Measurements from ENCODE around the gene INF2. TPM values are rescaled to one million over a fixed set of nuclear protein-coding genes. Genes with fewer than 3 reads are reported as not detected.

Gene INF2
- total RNA-seq, 1 donor = 49.2 TPM

GRCh38 chr14:104712881-104713734, 23.7 kb downstream of the INF2 start:
- Histone ChIP-seq H3K27me3 (ENCODE audit: insufficient read depth, low read length) (no peaks in the 10 kb centered on the region), H2AFZ (ENCODE audit: low read length) (no peak overlapping the region), H3K27ac (ENCODE audit: low read depth, low read length) (no peak overlapping the region), H4K20me1 (ENCODE audit: insufficient read depth, low read length) (peaks cover 14% of the 10 kb centered on the region), H3K9me3 (ENCODE audit: low read depth, low read length) (no peaks in the 10 kb centered on the region), H3K79me2 (ENCODE audit: insufficient read depth, low read length) (no peaks in the 10 kb centered on the region), H3K36me3 (ENCODE audit: insufficient read depth, low read length) (peaks cover 63% of the 10 kb centered on the region), H3K4me2 (ENCODE audit: insufficient read depth, low read length) (no peak overlapping the region), H3K4me1 (ENCODE audit: insufficient read depth, low read length) (peaks cover 3% of the 10 kb centered on the region), H3K4me3 (ENCODE audit: insufficient read depth, low read length) (no peak overlapping the region)
- no peak for TF ChIP-seq CTCF (IDR thresholded peaks at IDR 0.05; ENCODE audit: extremely low read depth, low read depth, low read length)
- no peak for DNase-seq (ENCODE audit: insufficient read length, low spot score, missing footprints)

- H3K4me1 ChIP-seq (ENCODE audit: insufficient read depth, low read length) = no peaks in the 10 kb centered on the region
- H3K9me3 ChIP-seq (ENCODE audit: low read depth, low read length) = no peaks in the 10 kb centered on the region
- no peak for TF ChIP-seq CTCF (IDR thresholded peaks at IDR 0.05; ENCODE audit: extremely low read depth, low read depth, low read length)
- peaks cover 6% of the 10 kb centered on the region for H4K20me1 ChIP-seq (ENCODE audit: insufficient read depth, low read length)
- H2AFZ ChIP-seq (ENCODE audit: low read length) = no peak overlapping the region
- no peak for DNase-seq (ENCODE audit: insufficient read length, low spot score, missing footprints)
- no peak overlapping the region for H3K27ac ChIP-seq (ENCODE audit: low read depth, low read length)
- H3K4me2 ChIP-seq (ENCODE audit: insufficient read depth, low read length) = no peak overlapping the region
- no peaks in the 10 kb centered on the region for H3K79me2 ChIP-seq (ENCODE audit: insufficient read depth, low read length)
- no peaks in the 10 kb centered on the region for H3K27me3 ChIP-seq (ENCODE audit: insufficient read depth, low read length)
- H3K4me3 ChIP-seq (ENCODE audit: insufficient read depth, low read length) = no peak overlapping the region
- H3K36me3 ChIP-seq (ENCODE audit: insufficient read depth, low read length) = peaks cover 63% of the 10 kb centered on the region
Observed at GRCh38 chr14:104714066-104714465, 24.6 kb downstream of the INF2 start.

- peaks cover 60% of the 10 kb centered on the region for H3K36me3 ChIP-seq (ENCODE audit: insufficient read depth, low read length)
- no peak overlapping the region for H3K4me2 ChIP-seq (ENCODE audit: insufficient read depth, low read length)
- no peaks in the 10 kb centered on the region for H3K79me2 ChIP-seq (ENCODE audit: insufficient read depth, low read length)
- no peak overlapping the region for H3K27ac ChIP-seq (ENCODE audit: low read depth, low read length)
- TF ChIP-seq CTCF (IDR thresholded peaks at IDR 0.05; ENCODE audit: extremely low read depth, low read depth, low read length) = no peak
- no peak overlapping the region for H2AFZ ChIP-seq (ENCODE audit: low read length)
- peaks cover 2% of the 10 kb centered on the region for H4K20me1 ChIP-seq (ENCODE audit: insufficient read depth, low read length)
- H3K27me3 ChIP-seq (ENCODE audit: insufficient read depth, low read length) = no peaks in the 10 kb centered on the region
- no peak overlapping the region for H3K4me3 ChIP-seq (ENCODE audit: insufficient read depth, low read length)
- H3K9me3 ChIP-seq (ENCODE audit: low read depth, low read length) = no peaks in the 10 kb centered on the region
- no peak for DNase-seq (ENCODE audit: insufficient read length, low spot score, missing footprints)
- no peaks in the 10 kb centered on the region for H3K4me1 ChIP-seq (ENCODE audit: insufficient read depth, low read length)
Observed at GRCh38 chr14:104714681-104715080, 25.3 kb downstream of the INF2 start.

GRCh38 chr14:104715416-104715815, 26.0 kb downstream of the INF2 start:
- DNase-seq (ENCODE audit: insufficient read length, low spot score, missing footprints) = no peak
- H3K27ac ChIP-seq (ENCODE audit: low read depth, low read length) = no peak overlapping the region
- H3K4me1 ChIP-seq (ENCODE audit: insufficient read depth, low read length) = no peaks in the 10 kb centered on the region
- H3K4me3 ChIP-seq (ENCODE audit: insufficient read depth, low read length) = no peak overlapping the region
- H3K4me2 ChIP-seq (ENCODE audit: insufficient read depth, low read length) = no peak overlapping the region
- peaks cover 60% of the 10 kb centered on the region for H3K36me3 ChIP-seq (ENCODE audit: insufficient read depth, low read length)
- no peaks in the 10 kb centered on the region for H3K79me2 ChIP-seq (ENCODE audit: insufficient read depth, low read length)
- H2AFZ ChIP-seq (ENCODE audit: low read length) = no peak overlapping the region
- TF ChIP-seq CTCF (IDR thresholded peaks at IDR 0.05; ENCODE audit: extremely low read depth, low read depth, low read length) = no peak
- peaks cover 4% of the 10 kb centered on the region for H4K20me1 ChIP-seq (ENCODE audit: insufficient read depth, low read length)
- no peaks in the 10 kb centered on the region for H3K27me3 ChIP-seq (ENCODE audit: insufficient read depth, low read length)
- no peaks in the 10 kb centered on the region for H3K9me3 ChIP-seq (ENCODE audit: low read depth, low read length)

Data from osteoblast (primary cell).